CD4-positive, alpha-beta T cell treated with Interferon gamma for 1 hour (primary cell): Measurements from ENCODE around the gene POLR3H.

Source experiments
- DNase-seq: peaks from one replicate; pipeline ENCODE4 v3.0.0-alpha.2; 2020

POLR3H gene

GRCh38 chr22:41480397-41480735 is 63.9 kb downstream of the POLR3H start:
- no peak for DNase-seq

GRCh38 chr22:41479671-41480396 is 64.4 kb downstream of the POLR3H start:
- DNase-seq: no peak

- DNase-seq: no peak
Measured at GRCh38 chr22:41478891-41479521, 65.3 kb downstream of the POLR3H start.

GRCh38 chr22:41478473-41478872 is 65.8 kb downstream of the POLR3H start:
- no peak for DNase-seq
